SU-DHL-6 (cell line): Measurements from ENCODE around the gene TMEM232.

Source experiments
- CTCF ChIP-seq: fragments of 200-600 bp; sonication (generic); IDR thresholded peaks from one replicate; pipeline ENCODE4 v1.5.1; 2017; ENCODE audit warnings: antibody characterized with exemption, mild to moderate bottlenecking, low read length, moderate library complexity; ENCODE audit not compliant: insufficient read depth, poor library complexity, severe bottlenecking
- EZH2phosphoT487 ChIP-seq: fragments of 200-600 bp; sonication (generic), shearing (Covaris generic); conservative IDR thresholded peaks from 2 replicates; pipeline ENCODE4 v1.6.1; 2018; ENCODE audit warnings: mild to moderate bottlenecking, antibody characterized with exemption, low read length, moderate library complexity, mixed read lengths

- TF ChIP-seq CTCF, result no peak
- no peak for TF ChIP-seq EZH2phosphoT487
Observed at GRCh38 chr5:110510146-110510545, 216.3 kb downstream of the TMEM232 start.
